ENCODE results near the gene MESP2.

MESP2 gene, protein sequence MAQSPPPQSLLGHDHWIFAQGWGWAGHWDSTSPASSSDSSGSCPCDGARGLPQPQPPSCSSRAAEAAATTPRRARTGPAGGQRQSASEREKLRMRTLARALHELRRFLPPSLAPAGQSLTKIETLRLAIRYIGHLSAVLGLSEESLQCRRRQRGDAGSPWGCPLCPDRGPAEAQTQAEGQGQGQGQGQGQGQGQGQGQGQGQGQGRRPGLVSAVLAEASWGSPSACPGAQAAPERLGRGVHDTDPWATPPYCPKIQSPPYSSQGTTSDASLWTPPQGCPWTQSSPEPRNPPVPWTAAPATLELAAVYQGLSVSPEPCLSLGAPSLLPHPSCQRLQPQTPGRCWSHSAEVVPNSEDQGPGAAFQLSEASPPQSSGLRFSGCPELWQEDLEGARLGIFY

DNA sequence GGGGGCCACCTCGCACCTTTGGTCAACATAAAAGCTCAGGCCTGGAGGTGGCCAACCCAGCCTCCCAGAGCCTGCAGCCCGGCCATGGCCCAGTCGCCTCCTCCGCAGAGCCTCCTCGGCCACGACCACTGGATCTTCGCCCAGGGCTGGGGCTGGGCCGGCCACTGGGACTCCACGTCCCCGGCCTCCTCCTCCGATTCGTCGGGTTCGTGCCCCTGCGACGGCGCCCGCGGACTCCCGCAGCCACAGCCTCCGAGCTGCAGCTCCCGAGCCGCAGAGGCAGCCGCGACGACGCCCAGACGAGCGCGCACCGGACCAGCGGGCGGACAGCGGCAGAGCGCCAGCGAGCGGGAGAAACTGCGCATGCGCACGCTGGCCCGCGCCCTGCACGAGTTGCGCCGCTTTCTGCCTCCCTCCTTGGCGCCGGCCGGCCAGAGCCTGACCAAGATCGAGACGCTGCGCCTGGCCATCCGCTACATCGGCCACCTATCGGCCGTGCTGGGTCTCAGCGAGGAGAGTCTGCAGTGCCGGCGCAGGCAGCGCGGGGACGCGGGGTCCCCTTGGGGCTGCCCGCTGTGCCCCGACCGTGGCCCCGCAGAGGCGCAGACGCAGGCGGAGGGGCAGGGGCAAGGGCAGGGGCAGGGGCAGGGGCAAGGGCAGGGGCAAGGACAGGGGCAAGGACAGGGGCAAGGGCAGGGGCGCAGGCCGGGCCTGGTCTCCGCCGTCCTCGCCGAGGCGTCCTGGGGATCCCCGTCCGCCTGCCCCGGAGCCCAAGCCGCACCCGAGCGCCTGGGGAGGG is at the start of gene MESP2:
TSS of gene MESP2 (plus strand) at position 59 of the 799 bp plus-strand sequence. CDS start at position 85, 26 bp downstream.
- peak; percentile 81 for DNase-seq (ENCODE audit: low spot score)

DNA sequence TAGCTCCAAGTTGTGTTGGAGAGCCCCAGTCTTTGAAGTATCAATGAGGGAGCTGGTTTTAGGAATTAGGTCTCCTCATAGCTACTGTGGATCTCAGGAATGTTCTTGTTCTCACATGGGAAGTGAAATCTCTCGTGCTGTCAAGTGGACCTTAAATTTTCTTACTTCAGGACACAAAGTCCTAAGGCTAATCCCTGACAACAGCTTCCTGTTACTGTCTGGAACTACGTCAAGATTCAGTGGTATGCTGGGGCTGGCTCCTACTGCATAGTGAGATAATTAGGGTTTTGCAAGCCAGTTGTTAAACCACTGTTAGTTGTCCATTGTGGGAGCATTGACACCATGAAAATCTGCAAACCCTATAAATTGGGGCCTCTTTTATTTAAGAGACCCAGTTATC is 47.9 kb upstream of the MESP2 start:
- DNase-seq (ENCODE audit: low spot score) = no peak

DNA sequence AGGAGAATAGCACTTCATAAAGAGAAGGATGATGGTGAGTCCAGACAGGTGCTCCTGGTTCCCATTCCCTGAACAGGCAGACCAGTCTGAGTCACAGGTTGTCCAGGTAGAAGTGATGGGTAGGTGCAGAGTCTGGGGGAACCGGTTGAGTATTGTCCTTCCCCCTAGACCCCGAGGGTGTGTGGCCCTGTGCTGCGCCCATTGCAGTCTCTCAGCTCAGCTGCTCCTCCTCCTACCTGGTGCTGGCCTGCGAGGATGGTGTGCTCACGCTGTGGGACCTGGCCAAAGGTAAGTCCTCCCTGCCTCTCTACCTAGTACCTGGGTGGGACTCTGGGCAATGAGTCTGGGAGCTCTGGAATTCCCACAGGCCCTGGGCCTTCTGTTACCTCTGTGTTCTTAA is 44.9 kb upstream of the MESP2 start:
- no peak for DNase-seq (ENCODE audit: low spot score)

DNA sequence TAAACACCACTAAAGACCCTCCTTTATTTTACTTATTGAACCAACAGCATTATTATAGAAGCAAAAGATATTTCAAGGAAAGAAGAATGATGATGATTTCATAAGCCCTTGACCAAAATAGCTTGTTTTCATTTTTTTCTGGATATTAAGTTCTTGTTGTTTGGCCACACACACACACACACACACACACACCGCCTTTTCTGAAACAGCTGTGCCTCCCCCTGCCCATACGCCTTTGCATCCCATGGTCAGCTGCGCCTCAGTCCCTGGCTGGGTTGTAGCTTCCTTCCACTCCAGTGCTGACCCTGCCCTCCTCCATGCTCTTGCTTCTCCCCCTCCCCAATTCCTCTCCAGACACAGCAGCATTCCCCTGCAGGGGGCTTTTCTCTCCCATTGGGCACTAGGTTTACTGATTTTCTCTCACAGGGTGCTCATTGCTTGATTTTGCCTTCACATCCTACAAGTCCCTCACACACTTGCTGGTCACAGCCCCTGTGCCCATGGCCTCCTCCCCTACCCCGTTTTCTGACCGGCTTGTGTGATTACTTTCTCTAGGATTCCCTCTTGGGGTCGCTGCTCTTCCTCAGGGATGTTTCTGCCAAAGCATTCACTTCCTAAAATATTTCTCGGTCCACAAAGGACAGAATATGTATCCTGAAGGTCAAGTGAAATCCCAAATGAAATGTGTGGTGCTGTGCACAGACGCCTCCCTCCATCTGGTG is 43.5 kb upstream of the MESP2 start:
- DNase-seq (ENCODE audit: low spot score) = no peak

DNA sequence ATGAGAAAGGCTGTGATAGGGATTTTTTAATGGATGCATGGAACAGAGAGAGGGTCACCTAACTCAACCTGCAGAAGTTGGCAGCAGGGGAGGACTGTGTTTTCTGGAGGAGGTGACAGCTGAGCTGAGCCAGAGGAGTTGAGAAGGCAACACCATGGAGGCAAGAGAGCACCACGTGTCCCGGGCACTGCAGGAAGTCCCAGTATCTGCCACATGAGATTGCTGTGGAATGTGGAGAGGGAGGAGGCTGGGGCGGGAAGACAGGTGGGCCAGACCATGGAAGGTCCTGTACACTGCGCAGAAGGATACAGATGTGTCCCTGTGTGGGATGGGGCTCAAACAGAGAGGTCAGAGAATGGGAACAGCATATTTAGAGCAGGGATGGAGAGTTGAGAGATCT is 40.4 kb upstream of the MESP2 start:
- no peak for DNase-seq (ENCODE audit: low spot score)

DNA sequence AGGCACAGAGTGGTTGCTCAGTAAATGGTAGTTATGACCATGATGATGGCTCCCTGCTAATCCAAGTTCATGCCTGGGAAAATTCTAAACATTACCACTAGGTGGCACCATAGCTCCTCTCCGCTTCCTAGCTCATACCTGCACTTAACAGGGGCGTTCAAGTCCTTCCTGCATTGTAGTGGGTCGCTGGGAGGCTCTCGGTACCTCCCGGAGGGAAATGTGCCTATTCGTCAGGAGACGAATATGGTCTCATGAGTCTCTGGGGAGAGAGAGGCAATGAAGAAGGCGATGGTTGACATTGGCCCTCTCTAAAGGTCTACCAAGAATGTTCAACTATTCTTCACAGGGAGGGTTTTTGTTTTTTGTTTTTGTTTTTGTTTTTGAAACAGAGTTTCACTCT is 36.0 kb upstream of the MESP2 start:
- peak; percentile 81 for DNase-seq (ENCODE audit: low spot score)

DNA sequence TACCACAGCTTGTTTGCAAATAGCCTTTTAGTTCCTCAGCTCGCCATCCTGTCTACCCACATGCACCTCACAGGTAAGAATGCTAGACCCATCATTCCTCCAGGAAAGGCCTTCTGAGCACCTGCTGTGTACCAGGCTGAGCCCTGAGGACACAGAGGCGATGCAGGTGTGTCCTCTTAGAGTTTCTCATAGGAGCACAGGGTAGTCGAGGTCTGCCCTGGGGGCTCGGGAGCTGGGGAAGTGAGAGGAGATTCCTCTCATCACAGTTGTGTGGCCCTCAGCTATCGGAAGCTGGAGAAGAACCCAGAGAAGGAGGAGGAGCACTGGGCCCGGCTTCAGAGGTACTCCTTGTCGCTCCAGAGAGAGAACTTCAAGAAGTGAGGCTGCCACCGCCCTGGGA is 33.1 kb upstream of the MESP2 start:
- no peak for DNase-seq (ENCODE audit: low spot score)

DNA sequence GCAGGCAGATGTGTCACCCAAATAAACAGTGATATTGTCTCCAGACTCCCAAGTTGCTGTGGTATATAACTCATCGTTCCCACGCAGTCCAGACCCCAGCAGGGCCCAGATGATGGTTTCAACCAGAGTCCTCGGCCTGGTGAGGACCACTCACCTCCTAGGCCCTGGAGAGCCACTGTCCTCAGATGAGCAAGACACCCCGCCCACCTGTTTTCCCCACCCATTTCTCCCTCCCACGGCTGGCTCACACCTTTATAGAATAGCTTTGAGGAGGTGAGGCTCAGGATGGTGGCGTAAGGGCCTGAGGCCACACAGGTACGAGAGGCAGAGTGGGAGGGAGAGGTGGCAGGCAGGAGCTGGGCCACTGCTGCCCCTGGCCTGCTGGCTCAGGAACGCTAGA is 32.5 kb upstream of the MESP2 start:
- no peak for DNase-seq (ENCODE audit: low spot score)

DNA sequence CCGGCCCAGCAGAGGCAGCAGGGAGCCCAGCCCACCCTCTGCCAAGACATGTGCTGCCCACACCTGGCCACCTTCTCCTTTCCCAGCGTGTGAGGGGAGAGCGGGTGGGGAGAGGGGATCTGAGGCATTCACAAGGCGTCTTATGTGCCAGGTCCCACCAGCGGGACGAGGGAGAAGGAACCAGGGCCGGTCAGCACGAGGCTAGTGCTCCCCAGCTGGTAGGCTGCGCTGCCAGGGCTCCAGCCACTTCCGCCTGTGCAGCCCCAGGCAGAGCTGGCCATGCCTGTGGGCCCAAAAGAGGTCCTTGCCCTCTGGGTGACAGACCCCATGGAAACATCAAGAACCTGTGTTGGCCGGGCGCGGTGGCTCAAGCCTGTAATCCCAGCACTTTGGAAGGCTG is 31.0 kb upstream of the MESP2 start:
- no peak for DNase-seq (ENCODE audit: low spot score)

DNA sequence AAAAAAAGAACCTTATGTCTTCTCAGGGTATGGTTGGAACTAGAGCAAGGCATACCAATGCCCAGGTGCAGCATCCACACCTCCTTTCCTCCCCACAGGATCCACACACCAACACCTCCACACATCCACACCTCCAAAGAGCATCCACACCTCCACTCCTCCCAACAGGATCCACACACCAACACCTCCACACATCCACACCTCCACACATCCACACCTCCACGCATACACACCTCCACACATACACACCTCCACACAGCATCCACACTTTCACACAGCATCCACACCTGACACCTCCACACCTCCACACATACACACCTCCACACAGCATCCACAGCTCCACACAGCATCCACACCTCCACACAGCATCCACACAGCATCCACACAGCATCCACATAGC is 30.4 kb upstream of the MESP2 start:
- DNase-seq (ENCODE audit: low spot score) = no peak

DNA sequence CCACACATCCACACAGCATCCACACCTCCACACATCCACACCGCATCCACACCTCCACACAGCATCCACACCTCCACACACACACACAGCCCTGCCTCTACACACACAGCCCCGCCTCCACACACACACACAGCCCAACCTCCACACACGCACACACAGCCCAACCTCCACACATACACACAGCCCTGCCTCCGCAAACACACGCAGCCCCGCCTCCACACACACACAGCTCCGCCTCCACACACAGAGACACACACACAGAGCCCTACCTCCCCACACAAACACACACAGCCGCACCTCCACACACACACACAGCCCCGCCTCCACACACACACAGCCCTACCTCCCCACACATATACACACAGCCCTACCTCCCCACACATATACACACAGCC is 29.7 kb upstream of the MESP2 start:
- no peak for DNase-seq (ENCODE audit: low spot score)

DNA sequence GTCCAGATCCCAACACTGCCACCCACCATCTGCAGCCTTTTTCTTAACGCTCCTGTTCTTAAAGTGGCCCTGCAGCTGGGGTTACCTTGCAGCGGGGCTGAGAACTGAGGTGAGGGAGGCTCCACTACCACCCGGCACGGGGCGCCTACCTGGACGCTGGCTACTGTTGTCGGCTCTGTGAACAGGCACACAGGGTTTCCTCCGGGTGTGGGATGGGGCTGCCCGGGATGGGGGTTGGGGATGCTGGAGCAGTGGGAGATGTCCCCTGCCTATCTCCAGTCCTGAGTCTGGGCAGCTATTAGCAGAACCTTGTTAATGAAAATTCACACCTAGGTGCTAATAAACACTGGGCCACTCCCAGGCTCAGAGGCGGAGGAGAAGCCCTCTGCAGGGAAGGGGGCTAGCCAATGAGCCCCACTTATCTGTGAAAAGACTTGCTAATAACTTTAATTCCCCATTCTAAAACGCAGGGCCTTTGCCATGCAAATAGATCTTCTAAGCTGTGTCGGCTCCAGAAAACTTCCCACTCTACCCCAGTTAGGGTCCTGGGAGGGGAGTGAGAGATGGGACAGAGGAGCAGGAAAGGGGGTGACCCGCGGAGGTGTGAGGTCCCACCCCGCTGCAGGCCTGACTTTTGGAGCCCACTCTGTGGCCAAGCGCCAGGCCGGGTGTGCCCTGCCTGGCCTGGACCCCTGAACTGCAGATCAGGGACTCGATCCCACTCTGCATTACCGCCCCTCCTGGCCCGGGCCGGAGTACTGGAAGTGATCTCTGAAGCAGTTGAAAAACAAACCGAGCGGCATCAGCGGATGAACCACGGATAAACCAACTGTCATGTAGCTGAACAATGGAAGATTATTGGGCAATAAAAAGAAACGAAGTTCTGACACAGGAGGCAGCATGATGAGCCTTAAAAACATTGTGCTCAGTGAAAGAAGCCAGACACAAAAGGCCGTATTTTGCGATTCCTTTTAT is 28.1 kb upstream of the MESP2 start:
- DNase-seq (ENCODE audit: low spot score) = no peak

DNA sequence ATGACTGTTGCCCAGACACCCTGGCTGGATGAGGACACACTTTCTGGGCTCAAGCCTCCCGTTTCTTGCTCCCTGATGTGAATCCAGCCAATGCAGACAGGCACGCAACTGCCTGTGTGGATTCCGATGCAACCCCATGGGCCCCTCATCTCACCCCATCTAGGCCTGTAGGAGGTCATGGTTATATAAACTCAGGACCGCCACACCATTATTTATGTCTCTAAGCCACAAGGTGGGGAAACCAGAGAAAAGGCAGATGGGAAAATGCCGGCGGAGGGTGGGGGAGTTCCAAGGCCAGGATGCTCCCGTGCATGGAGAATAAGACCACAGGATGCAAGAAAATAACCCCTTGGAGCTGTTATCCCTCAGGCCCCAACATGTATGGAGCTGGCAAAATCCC is 27.1 kb upstream of the MESP2 start:
- DNase-seq (ENCODE audit: low spot score) = no peak

DNA sequence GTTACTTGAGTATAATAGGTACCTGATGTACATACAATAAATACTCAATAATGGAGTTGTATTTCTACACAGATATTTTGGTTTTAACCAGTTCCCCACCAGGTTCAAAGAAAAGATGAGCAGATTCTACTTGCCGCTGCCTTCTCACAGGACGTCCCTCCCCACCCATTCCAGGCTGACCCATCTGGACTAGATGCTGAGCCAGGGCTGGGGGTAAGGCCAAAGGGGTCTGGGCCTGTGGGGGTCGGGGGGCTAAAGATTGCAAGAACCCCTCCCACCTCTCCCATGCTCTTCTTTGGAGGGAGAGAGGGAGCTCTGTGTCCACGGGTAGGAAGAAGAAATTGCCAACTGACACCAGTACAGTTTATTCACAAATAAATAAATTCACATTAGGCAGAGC is 26.6 kb upstream of the MESP2 start:
- no peak for DNase-seq (ENCODE audit: low spot score)

DNA sequence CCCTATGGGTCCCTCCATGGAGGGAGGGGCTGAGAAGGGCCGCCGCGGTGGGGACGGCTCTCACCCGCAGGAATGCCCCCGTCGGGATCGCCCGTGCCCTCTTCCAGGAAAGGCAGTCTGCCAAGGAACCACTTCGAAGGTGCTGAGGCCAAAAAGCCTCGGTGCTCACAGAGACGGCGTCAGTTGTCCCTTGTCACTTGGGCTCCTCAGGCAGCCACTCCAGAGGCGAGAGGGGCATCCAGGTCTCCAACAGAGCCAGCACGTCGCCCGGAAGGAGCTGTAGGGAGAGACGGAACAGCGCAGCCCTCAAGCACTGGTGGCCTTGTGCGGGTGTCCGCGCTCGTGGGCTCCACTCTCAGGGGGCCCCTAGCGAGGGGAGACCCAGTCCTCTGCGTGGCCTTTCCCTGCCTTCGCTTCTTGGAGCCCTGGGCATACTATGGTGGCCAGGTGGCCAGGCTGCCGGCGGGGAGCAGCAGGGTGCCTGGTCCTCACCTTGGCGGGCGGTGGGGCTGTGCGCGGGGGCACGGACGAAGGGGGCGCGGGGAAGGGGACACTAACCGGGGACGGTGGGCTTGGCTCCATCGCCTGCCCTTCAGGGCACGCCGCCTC is 26.1 kb upstream of the MESP2 start:
- DNase-seq (ENCODE audit: low spot score) = no peak

DNA sequence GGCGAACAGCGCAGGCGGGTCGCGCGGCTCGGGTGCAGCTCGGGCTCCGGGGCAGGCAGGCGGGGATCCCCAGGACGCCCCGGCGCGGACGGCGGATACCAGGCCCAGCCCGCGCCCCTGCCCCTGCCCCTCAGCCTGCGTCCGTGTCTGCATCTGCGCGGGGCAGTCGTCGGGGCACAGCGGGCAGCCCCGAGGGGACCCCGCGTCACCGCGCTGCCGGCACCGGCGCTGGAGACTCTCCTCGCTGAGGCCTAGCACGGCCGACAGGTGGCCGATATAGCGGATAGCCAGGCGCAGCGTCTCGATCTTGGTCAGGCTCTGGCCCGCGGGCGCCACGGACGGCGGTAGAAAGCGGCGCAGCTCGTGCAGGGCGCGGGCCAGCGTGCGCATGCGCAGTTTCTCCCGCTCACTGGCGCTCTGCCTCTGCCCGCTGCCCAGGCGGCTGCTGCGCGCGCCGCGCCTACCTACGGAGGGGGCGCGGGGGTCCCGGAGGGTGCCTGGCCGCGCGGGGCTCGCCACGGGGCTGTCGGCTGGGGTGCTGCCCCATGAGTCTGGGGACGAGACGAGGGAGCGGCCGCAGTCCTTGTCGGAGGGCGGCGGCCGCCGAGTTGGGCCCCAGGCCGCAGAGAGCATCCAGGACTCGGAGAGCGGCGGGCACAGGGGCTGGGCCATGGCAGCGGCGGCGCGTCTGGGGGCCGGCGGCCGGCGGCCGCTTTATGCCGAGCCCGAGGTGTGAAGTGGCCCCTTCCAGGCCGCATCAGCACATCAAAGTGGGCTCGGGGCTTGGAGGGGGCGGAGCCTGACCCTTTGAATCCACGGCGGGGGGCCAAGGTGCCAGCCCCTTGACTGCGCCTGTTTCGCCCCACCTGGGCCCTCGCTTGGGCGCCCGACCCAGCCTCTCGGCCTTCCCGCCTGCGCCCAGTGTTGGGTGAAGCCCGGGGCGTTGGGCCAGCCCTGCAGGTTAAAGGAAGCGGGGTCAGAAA is 25.3 kb upstream of the MESP2 start, which contains the start of gene MESP1:
TSS of gene MESP1 (minus strand) at position 690 of the 983 bp plus-strand sequence. CDS start at position 672, 18 bp downstream.
- peak; percentile 94 for DNase-seq (ENCODE audit: low spot score)

DNA sequence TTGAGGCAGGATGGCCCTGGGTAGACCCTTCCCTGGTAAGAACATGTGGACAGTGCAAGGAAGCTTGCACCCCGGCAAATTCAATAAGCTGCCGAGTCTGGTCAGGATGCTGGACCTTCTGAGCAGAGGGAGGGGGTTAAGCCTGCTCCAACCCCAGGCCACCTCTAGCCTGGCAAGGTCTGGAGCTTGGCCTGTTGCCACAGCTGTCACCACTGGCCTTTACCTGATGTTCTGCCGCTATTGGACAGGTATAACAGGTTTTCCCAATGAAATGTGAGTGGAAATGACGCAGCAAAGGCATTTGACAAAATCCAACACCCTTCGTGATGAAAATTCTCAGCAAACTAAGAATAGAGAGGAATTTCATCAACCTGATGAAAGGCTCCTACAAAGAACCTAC is 24.4 kb upstream of the MESP2 start:
- DNase-seq (ENCODE audit: low spot score) = no peak

DNA sequence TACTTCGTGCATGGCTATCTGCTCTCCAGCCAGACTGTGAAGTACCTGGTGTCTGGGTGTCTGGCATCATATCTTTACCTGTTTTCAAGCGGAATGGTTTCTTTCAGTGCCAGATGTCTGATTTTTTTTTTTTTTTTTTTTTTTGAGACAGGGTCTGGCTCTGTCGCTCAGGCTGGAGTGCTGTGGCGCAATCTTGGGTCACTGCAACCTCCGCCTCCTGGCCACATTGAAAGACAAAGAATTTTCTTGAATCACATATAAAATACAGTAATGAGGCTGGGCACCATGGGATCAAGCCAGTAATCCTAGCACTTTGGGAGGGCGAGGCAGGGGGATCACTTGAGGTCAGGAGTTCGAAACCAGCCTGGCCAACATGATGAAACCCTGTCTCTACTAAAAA is 22.3 kb upstream of the MESP2 start:
- no peak for DNase-seq (ENCODE audit: low spot score)

DNA sequence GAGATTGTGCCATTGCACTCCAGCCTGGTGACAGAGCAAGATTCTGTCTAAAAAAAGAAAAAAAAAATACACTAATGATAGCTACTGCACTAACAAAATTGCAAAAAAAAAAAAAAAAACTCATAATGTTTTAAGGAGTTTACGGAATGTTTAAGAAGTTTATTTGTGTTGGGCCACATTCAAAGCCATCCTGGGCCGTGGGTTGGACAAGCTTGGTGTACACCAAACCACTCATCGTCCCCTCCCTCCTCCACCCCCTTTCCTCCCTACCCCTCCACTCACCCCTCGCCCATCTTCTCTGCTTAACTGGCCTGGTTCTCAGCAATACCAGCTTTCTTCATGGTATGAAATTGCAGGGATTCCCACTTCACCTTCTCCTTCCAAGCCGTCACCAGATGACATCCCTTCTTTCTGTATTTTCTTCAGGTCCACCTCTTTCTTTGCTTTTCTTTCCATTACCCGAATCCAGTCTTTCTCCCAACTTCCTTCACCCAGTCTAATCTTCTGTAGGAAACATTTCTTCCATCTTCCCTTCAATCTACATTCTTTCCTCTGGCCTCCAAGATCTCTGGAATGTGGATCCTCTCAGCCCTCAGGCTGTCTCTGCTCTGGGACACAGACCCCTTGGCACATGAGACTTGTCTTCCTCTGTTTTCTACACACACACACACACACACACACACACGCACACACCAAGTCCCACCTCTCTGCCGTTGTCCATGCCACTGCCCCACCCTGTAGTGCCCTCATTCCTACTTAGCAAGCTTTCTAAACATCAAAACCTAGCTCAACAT is 21.6 kb upstream of the MESP2 start:
- DNase-seq (ENCODE audit: low spot score) = no peak

All from Ammon's horn (tissue), 1 donor.